ENCODE measurements around the gene GCSH. TPM values are rescaled to one million over a fixed set of nuclear protein-coding genes. Genes with fewer than 3 reads are reported as not detected.

Gene GCSH
- total RNA-seq, 4 donors from 2014 or later = 26.7 to 45.9 (median 29.7) TPM

DNA sequence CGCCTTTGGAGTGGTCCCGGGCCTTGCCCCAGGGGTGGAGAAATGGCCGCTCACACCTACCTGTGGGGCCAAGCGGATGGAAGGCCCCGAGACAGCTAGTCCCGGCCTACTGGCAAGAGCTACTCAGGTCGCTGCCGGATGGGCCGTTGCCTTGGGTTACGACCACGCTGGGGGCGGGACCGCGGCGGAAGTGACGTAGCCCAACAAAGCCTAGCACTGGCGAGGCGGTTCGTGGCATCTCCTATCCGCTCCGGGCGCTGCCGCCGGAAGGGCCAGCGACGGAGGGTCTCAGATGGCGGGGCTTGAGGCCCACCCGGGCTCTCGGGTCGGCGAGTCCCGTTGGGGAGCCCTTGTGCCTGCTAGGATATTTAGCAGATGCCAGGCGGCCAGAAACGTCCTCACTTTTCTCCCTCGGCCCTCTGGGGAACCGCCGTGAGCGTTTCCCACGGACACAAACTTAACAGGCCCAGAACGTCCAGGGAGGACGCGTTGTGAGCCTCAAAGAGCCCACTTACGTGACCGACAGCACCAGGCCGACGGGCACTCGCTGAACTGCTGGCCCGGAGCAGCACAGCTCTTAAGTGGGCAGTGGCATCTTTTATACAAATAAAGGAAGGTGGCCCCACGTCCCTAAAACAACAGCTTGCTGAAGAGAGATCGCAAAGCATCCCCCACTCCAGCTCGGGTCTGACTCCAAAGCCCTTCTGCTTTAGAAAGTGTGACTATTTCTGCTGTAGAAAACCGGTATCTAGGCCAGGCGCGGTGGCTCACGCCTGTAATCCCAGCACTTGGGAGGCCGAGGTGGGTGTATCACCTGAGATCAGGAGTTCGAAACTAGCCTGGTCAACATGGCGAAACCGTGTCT, 18.9 kb downstream of the GCSH start, which contains the start of gene C16orf46:
Gene C16orf46, minus strand, starts transcription at position 163 of the 865 bp plus-strand sequence. CDS start 13,283 bp downstream, outside the sequence.
- Histone ChIP-seq H3K27me3 (no peaks in the 10 kb centered on the region), H3K36me3 (peaks cover 0 to 11% (median 0%) of the 10 kb centered on the region in 3 donors), H3K27ac (peak within 1 kb of the TSS; percentile 79 to 98 (median 92)), H3K9me3 (no peaks in the 10 kb centered on the region), H3K4me3 (peak within 1 kb of the TSS; percentile 43 to 94 (median 57)), H3K4me1 (peaks cover 0 to 11% (median 1%) of the 10 kb centered on the region in 4 donors)
- peak; percentile 96 to 97 for DNase-seq (ENCODE audit: low spot score in 2 of 2)
- WGBS, 2 donors = 11 to 23% methylated on average over 25 to 57 of the region's 59 CpGs
- peak in 2 of 5 experiments; percentile 22 to 23 for TF ChIP-seq CTCF (IDR thresholded peaks at IDR 0.05)
- peak in 1 of 2 donors; percentile 79 for TF ChIP-seq POLR2A (IDR thresholded peaks at IDR 0.05)
- peak; percentile 60 to 94 for TF ChIP-seq EP300 (IDR thresholded peaks at IDR 0.05)

DNA sequence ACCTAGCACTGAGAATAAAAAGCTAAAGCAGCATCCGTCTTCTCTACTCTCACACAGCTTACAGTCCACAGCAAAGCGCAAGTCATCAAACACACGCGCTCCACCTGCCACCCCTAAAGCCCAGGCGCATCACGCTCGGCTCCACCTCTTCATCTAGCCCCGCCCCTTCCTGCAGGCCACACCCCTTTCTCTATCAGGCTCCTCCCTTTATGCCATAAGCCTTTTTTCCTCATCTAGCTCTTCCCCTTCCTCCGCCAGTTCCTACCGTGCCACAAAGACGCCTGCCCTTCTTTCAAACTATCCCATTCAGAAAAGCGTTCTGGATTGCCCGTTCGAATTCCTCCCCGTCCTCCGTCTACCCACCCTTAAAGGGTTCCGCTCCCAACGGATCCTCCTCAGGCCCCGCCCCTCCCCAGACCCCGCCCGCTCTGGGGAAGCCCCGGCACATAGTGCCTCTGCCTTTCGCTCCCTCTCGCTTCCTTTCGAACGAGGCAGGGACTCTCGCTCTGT, 19.6 kb downstream of the GCSH start:
- Histone ChIP-seq H3K36me3 (peaks cover 0 to 10% (median 0%) of the 10 kb centered on the region in 3 donors), H3K27me3 (no peaks in the 10 kb centered on the region), H3K4me1 (peaks cover 0 to 11% (median 1%) of the 10 kb centered on the region in 4 donors), H3K27ac (peak overlapping the region; percentile 79 to 98 (median 92)), H3K9me3 (no peaks in the 10 kb centered on the region), H3K4me3 (peak overlapping the region; percentile 43 to 94 (median 57))
- peak; percentile 85 to 96 for DNase-seq (ENCODE audit: low spot score in 2 of 2)
- WGBS, 2 donors = 0 to 1% methylated on average over 26 to 27 of the region's 27 CpGs
- TF ChIP-seq POLR2A (IDR thresholded peaks at IDR 0.05) (no peak), CTCF (IDR thresholded peaks at IDR 0.05) (no peak), EP300 (IDR thresholded peaks at IDR 0.05) (peak in 1 of 2 donors; percentile 72)

GRCh38 chr16:81073560-81074330, 22.4 kb downstream of the GCSH start:
- no peak for DNase-seq (ENCODE audit: low spot score in 2 of 2)

DNA sequence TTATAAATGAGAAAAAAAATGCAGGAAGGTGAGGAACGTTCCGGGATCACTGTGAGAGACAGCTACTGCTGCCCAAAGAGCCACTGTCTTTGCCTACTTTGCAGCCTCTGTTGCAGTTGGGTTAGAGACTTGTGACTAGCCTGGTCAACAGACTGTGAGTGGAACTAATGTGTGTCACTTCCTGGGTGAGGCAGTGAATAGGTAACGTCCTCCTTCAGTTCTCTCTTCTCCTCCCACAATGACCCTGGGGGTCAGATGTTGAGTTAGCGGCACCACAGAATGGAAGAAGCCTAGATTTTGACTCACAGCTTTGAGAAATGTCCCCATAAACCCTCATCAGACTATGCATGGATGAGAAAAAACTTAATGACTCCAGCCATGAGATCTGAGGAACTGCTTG, 24.4 kb downstream of the GCSH start:
- no peak overlapping the region for H3K4me3 ChIP-seq
- no peaks in the 10 kb centered on the region for H3K9me3 ChIP-seq
- DNase-seq (ENCODE audit: low spot score in 2 of 2) = no peak
- no peaks in the 10 kb centered on the region for H3K36me3 ChIP-seq
- TF ChIP-seq POLR2A (IDR thresholded peaks at IDR 0.05) (no peak), CTCF (IDR thresholded peaks at IDR 0.05) (no peak), EP300 (IDR thresholded peaks at IDR 0.05) (no peak)
- H3K27me3 ChIP-seq = no peaks in the 10 kb centered on the region
- 81 to 83% methylated on average over 4 of the region's 4 CpGs for WGBS, 2 donors
- peaks cover 0 to 7% (median 0%) of the 10 kb centered on the region in 4 donors for H3K4me1 ChIP-seq
- no peak overlapping the region for H3K27ac ChIP-seq

More at GRCh38 chr16:81073560-81074330, 22.4 kb downstream of the GCSH start:
- Histone ChIP-seq H3K27me3 (no peaks in the 10 kb centered on the region), H3K4me3 (no peak overlapping the region), H3K27ac (no peak overlapping the region), H3K9me3 (no peaks in the 10 kb centered on the region), H3K36me3 (no peaks in the 10 kb centered on the region), H3K4me1 (peaks cover 0 to 11% (median 1%) of the 10 kb centered on the region in 4 donors)
- TF ChIP-seq EP300 (IDR thresholded peaks at IDR 0.05) (no peak), POLR2A (IDR thresholded peaks at IDR 0.05) (no peak), CTCF (IDR thresholded peaks at IDR 0.05) (no peak)
- WGBS, 2 donors = 62 to 63% methylated on average over 5 of the region's 5 CpGs

Measured in tibial nerve (tissue), 4 donors.